Hepatic stellate cell (primary cell): Measurements from ENCODE around the gene MRPL14.

Experiments
- DNase-seq: peaks from one replicate; pipeline ENCODE4 v3.0.0; 2011; ENCODE audit warnings: low spot score

The MRPL14 gene

GRCh38 chr6:44127186-44128019, at the start of gene MRPL14, which contains the start of gene TMEM63B:
TSS of gene MRPL14 (minus strand) at chr6:44127452. CDS start at chr6:44116611, 10,841 bp downstream.
TSS of gene TMEM63B (plus strand) at chr6:44127554. CDS start at chr6:44134585, 7,031 bp downstream.
- DNase-seq: peak; percentile 100

GRCh38 chr6:44176130-44176761, 49.0 kb upstream of the MRPL14 start:
- no peak for DNase-seq

GRCh38 chr6:44172731-44173500, 45.7 kb upstream of the MRPL14 start:
- DNase-seq: peak; percentile 93

- no peak for DNase-seq
Measured at GRCh38 chr6:44171899-44172546, 44.8 kb upstream of the MRPL14 start.

GRCh38 chr6:44169886-44170570, 42.8 kb upstream of the MRPL14 start:
- DNase-seq: no peak

- no peak for DNase-seq
Measured at GRCh38 chr6:44169154-44169553, 41.9 kb upstream of the MRPL14 start.

- DNase-seq: no peak
Measured at GRCh38 chr6:44167567-44167966, 40.3 kb upstream of the MRPL14 start.

GRCh38 chr6:44166591-44167184, 39.4 kb upstream of the MRPL14 start:
- no peak for DNase-seq

GRCh38 chr6:44166116-44166515, 38.9 kb upstream of the MRPL14 start:
- DNase-seq: no peak

- no peak for DNase-seq
Measured at GRCh38 chr6:44162876-44163625, 35.8 kb upstream of the MRPL14 start.

- DNase-seq: peak; percentile 77
Measured at GRCh38 chr6:44161997-44162338, 34.7 kb upstream of the MRPL14 start.

- no peak for DNase-seq
Measured at GRCh38 chr6:44158770-44159228, 31.5 kb upstream of the MRPL14 start, which contains the start of gene CAPN11. TSS of gene CAPN11 (plus strand) at chr6:44158820. CDS start at chr6:44158849, 29 bp downstream.

GRCh38 chr6:44157152-44157521, 29.9 kb upstream of the MRPL14 start:
- DNase-seq: no peak

GRCh38 chr6:44156494-44157151, 29.4 kb upstream of the MRPL14 start:
- DNase-seq: no peak

- no peak for DNase-seq
Measured at GRCh38 chr6:44154067-44154466, 26.8 kb upstream of the MRPL14 start.

GRCh38 chr6:44152533-44152932, 25.3 kb upstream of the MRPL14 start:
- DNase-seq: no peak

- DNase-seq: no peak
Measured at GRCh38 chr6:44152109-44152461, 24.8 kb upstream of the MRPL14 start.

- DNase-seq: peak; percentile 85
Measured at GRCh38 chr6:44151348-44152108, 24.3 kb upstream of the MRPL14 start.

GRCh38 chr6:44150317-44150917, 23.2 kb upstream of the MRPL14 start:
- DNase-seq: no peak
